ENCODE results near the gene DOC2A.

GRCh38 chr16:30005341-30006094 lies 5.3 kb downstream of the DOC2A start:
- no peak for TF ChIP-seq POLR2A (IDR thresholded peaks at IDR 0.05)
- TF ChIP-seq CTCF (IDR thresholded peaks at IDR 0.05) = peak in 2 of 3 experiments; percentile 52 to 70
